Activated gamma-delta T cell (primary cell): ENCODE measurements around the gene GMPS.
"Not testable (repeated sequence)": the region's sequence is repeated elsewhere in the genome, so short reads cannot be mapped to it uniquely, and the experiment has no call there.

ENCODE experiments used
- DNase-seq: peaks from one replicate; lab custom pipeline; 2025; lab: John Stamatoyannopoulos, UW

The GMPS gene

DNA sequence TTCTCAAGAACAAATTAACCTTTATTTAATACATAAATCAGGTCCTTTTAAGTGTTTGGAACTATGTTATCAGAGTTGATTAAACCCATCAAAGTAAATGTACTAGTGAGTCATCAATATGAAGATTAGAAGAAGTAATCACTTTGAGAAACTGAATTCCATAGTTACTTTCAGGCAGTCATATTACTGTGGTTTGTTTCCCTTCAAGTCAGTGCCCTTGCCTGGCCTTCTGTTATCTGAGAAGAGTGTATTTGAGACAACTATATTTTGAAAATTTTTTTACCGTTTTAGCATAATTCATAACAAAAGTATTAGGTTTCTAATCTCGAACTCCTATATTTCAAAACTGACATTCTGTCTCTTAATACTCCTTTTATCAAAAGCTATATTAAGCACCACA is 73.6 kb downstream of the GMPS start:
- no peak for DNase-seq

DNA sequence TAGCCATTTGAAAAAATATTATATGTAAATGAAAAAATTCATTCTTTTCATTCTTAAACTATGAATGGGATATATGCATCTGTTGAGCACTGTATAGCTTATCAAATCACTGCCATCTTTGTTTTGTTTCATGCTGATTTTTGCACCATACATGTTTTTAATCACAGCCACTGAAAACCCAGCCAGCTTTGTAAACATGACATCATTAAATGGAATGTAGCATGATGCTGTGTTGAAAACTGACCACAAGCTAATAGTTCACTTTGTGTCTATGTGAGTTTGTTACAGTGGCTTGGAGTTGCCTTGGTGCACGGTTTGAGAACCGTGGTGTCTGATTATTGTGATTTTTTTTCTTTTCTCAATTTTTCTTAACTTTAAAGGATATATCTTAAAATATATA is 75.7 kb downstream of the GMPS start:
- DNase-seq = no peak

DNA sequence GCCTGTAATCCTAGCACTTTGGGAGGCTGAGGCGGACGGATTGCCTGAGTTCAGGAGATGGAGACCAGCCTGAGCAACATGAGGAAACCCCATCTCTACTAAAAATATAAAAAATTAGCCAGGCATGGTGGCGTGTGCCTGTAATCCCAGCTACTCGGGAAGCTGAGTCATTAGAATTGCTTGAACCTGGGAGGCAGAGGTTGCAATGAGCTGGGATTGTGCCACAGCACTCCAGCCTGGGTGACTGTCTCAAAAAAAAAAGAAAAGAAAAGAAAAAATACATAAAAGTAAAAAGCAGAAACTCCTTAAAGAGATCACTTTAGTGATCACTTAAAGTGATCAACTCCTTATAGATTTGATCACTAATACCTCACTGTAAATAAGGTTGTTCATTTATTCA is 78.0 kb downstream of the GMPS start:
- no peak for DNase-seq

DNA sequence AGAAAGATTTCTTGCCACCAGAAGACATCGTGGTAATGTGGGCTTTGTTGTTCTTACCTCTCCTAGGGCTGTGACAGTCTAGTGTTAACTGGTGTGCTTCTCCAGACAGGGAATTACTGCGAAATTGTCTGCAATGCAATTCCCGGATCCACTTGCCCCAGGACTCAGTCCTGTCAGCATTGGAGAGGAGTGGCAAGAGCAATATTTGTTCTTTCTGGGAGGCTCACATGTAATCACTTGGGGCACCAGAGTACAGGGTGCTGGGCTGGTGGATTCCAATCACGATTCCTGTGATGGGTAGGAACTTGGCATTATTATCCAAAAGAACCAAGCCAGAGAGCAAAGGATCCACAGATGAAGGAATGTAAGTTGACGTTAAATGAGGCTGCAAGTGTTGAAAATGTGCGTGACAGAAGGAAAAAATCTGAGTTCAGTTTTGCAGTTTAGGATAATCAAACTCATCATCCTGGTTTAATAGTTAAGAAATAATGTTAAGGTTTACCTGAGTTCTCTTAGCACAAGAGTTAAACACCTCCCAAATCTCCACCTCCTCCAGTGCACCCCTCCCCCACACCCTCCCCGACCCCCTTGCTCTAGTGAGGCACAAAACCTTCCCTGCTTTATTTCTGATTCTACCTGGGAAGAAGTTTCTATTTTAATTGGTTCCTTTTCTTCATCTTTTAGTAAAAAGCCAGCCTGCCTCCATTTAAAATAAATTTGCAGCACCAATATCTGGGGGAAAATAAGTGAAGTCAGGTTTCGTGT is 79.2 kb downstream of the GMPS start:
- no peak for DNase-seq

DNA sequence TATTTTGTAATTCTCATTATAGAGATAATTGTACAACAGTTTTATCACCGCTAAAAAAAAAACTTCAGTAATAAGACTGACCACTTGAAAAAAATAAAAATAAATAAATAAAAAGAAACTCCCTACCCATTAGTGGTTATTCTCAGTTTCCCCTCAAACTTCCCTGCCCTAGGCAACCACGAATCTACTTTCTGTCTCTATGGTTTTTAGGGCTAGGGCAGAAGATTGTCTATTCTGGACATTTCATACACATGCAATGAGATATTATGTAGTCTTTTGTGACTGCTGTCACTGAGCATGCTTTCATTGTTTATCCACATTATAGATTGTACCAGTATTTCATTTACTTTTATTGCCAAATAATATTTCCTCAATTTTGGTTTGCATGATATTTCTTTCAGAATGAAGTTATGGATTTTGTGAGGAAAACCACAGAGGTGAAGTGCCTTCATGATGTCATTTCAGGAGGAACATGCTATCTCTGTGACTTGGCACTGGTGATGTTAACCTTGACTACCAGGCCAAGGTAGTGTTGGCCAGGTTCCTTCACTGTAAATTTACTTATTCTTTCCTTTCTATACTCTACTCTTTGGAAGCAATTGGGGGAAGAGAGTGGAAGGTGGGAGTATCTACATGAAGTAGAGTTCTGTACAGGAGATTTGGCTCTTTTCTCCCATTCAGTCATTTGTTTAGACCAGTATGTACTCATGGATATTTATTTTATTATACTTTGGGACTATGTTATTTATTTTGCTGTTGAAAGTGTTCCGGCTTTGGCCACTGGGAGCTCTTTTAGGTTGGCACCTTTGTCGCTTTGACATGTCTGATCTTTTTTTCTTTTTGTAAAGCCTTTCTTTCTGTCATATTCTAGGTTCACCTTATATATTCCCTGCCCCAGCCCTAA is 86.3 kb downstream of the GMPS start:
- no peak for DNase-seq

DNA sequence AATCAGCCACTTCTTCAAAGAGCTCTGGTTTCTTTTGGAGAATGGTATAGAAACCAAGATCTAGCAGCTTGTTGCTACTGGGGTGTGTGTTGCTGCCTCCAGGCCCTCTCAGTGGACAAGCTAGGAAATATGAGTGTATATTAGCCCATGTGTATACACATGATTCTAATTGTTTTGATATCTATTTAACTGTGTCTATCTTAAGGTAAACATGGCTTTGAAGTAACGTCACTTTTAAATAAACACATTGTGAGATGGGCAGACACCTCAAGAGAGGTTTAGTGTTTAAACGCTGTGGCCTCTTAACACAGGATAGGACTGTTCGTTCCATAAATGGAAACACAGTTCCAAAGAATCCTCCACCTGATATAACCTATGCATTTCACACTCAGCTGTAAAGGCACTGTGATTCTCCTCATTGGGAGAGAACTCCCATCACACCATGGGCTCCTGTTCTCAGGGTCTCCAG is 87.0 kb downstream of the GMPS start:
- DNase-seq = no peak

DNA sequence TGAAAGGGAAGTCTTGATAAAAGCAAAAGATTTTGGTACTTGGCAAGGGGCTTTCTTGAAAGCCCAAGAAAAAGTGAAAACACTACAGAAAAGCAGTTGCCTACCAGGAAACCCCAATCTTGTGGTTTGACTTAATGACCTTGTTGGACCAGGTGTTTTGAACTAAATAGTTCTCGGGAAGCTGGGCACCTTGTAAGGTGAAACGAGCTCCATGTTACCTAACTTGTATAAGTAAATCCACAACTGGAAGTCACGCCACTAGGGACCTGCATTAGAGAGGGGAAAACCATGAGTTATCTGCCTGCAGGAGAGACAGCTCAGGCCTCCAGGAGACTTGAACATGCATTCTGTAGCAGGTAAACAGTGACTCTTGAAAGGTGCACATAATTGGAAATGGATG is 88.2 kb downstream of the GMPS start:
- no peak for DNase-seq

DNA sequence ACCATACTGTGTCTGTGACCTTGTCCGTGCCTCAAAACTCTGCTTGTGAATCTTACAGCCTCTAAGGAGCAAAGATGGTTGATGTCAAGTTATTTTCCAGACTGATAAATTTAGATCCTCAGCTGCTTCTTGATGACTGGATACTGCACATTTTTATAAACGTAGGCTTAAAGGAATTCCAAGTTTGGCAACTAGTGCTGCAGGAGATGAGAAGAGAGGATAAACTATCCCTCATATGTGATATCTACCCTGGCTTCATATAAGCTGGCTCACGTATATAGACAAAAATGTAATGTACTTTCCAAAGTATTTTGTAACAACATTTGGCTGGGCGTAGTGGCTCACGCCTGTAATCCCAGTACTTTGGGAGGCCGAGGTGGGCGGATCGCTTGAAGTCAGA is 89.6 kb downstream of the GMPS start:
- DNase-seq = no peak

DNA sequence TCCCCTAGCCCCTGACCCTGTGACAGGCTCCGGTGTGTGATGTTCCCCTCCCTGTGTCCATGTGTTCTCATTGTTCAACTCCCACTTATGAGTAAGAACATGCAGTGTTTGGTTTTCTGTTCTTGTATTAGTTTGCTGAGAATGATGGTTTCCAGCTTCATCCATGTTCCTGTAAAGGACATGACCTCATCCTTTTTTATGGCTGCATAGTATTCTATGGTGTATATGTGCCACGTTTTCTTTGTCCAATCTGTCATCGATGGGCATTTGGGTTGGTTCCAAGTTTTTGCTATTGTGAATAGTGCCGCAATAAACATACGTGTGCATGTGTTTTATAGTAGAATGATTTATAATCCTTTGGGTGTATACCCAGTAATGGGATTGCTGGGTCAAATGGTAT is 90.6 kb downstream of the GMPS start:
- DNase-seq = not testable (repeated sequence)

DNA sequence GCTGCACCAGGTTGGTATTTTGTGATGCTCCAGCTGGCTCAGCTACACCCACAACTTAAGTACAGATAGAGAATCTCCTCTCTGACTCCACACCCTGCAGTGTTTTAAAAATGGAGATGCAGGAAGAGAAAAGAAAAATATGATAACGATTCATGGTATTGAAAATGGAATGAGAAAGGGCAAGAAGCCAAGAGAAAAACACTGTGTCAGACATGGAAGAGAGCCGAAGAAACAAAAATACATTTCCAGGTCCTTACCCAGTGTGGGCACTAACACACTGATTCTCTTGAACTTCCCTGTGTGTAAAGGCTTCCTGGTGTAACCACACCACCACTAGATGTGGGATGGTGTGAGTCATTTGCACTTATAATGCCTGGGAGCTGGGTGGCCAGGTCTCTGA is 93.1 kb downstream of the GMPS start:
- DNase-seq = no peak

DNA sequence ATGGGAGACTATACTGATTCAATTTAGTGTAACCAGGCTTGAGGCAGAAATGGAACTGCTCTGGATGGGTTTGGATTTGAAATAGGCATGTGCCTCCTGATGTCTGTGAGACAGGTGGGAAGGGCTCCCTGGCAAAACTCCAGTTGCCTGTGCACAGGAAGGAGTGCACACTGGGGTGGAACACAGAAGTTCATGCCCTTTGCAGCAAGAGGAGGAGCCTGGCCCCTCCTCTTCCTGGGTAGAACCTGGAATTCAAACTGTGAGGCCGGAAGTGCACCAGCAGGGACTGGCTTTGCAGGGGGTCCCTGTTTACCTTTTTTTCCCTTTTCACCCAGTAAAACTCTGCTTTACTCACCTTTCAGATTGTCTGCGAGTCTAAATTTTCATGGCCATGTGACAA is 99.9 kb downstream of the GMPS start:
- no peak for DNase-seq

DNA sequence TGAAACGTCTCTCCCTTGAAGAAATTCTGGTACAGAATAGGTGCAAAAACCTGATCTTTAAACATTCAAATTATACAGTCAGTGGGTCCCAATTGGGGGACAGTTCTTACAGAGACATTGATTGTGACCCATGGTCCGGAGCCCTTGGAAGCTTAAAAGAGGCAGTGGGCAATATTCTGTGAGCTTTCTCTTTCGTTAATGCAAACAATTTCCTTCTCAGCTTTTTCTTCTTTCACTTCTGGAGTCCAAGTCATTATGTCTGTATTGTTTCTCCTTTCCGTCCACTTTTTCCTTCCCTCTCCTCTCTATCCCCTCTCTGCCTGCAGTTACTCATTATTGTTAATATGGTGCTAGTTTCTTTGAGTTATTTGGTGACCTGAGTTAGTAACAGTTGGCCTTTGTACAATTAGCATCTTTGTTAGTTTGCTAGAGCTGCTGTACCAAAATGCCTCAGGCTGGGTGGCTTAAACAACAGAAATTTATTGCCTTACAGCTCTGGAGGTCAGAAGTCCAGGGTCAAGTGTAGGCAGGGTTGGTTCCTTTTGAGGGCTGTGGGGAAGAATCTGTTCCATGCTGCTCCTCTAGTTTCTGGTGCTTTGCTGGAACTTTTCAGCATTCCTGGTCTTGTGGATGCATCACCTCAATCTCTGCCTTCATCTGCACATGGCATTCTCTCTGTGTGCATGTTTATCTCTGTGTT is 102.6 kb downstream of the GMPS start:
- no peak for DNase-seq

DNA sequence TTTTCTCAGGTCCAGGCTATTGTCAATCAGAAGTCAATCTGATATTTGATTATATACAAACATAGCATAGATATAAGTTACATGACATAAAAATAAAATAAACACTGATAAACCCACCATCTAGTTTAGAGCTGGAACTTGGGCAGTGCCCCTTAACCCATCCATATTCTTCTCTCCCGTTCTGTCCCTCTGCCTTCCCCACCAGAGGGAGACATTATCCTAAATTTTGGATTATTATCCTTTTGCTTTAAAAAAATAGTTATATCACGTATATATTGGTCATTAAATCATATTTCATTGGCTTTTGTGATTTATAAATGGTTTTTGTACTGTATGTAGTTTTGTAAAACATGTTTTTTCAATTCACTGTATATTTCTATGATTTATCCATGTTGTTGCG is 107.9 kb downstream of the GMPS start:
- no peak for DNase-seq

DNA sequence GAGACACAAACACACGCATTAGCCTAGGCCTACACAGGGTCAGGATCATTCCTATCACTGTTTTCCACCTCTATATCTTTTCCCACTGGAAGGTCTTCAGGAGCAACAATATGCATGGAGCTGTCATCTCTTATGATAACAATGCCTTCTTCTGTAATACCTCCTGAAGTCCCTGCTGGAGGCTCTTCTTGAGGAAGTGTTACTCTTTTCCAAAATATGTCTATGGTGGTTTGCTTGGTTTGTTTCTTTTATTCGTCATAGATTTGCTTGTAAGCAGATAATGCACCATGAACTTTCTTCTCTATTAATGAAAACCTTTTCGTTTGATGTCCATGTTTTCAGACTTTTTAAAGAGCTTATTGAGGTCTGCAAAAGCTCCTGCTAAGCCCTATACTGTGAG is 109.3 kb downstream of the GMPS start:
- no peak for DNase-seq

DNA sequence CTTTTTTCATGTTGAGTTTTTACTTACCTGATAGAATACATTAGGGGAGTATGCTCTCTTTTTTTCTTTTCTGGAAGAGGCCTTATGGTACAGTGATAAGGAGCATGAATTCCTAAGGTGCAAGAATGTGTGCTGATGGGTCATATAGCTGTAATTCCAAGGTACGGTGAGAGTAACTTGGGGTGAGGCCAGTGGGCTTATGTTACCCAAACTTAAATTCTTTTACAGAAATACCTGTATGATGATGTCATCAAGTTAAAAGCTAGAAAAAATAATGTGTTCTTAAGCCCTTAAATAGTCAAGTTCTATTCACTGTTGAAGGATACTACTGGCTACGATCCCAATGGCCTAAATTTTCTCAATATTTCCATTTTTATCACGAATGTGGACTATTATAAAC is 111.2 kb downstream of the GMPS start:
- DNase-seq = no peak

DNA sequence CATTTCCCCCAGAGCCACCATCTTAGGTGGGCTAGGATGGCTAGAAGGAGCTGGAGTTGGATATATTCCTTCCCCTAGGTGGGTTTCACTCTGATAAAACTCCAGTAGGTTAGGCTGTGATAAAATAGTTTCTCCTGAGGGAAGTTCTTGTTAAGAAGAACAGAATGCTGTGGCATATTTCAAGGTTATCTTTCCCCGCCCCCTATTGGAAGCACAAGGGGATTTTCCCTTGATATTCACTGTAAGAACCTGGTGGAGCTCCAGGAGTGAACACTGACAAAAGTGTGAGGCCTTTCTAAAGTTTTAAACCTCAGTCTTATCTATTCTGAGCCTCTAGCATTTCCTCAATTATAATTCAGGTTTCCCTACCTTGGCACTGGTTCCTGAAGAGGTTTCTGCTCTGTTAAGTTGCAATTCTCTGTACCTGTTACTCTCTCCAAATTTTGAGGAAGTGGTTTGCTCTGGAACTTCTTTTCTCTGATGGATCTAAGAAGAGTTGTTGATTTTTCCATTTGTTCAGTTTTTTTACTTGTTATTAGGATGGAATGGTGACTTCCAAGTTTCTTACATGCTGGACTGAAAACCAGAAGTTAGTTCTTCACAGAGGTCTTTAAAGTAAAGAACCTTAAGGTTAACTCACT is 113.5 kb downstream of the GMPS start:
- no peak for DNase-seq

DNA sequence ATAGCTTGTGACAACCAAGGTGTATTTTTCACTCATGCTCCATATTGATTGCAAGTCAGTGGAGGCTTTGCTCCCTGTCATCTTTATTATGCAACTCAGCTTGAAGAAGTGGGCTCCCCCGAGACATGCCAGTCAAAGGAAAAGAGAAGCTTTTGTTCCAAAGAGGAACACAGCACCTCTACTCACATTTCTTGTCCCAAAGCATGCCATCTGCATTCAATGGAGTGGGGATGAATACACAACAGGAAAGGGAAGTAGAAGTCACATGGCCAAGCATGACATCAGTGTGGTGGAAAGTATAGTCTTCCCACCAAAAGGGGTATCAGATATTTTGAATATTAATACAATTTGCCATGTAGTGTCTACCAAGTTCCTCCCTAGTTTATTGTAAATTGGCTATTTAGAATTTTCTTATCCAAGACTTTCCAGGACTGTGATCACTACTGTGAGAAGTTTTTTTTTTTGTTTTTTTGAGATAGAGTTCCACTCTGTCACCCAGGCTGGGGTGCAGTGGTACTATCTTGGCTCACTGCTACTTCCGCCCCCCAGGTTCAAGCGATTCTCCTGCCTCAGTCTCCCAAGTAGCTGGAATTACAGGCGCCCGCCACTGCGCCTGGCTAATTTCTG is 114.5 kb downstream of the GMPS start:
- DNase-seq = no peak

DNA sequence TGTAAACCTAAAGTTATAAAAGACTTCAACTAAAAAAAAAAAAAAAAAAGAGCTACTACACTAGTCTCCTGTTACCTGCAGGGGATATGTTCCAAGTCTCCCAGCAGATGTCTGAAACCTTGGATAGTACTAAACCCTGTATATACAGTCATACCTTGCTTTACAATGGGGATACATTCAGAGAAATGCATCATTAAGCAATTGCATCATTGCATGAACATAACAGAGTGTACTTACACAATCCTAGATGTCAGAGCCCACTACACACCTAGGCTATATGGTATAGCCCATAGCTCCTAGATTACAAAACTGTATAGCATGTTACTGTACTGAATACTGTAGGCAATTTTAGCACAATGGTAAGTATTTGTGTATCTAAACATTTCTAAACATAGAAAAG is 119.1 kb downstream of the GMPS start:
- DNase-seq = no peak

DNA sequence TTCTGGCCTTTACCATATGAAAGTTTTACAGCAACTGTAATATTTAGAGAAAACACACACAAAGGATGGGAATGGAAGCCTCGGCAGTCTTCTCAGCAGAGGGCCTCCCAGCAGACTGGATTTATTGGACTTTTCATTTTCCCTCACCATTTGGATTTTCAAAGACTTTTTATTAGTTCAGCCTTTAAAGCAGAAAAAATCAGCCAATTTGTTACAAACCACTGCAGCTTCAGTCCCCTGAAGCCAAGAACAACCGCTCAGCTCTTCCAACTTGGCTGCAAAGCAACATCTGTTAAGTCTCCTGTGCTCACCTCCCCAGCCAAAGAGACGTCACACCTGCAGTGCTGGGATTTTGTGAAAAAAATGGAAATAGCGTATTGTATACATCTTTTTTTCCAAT is 120.8 kb downstream of the GMPS start:
- no peak for DNase-seq

DNA sequence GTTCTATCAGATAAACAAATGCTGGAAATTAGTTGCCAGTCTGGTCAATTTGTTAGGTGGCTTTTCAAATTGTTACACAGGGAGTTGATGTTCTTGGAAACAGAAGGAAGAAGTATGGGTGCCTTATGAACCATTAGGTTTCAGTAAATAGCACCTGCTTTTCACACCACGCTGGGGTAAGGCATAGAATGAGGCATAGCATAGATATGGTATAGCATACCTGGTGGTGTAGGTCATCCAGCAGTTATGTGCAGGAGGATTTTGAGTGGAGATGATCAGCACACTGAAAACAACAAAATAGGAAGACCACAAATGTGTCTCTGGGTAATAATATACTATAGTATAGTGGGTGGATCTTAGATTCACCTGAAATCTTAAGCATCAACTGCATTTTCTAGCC is 121.4 kb downstream of the GMPS start:
- no peak for DNase-seq
